Spleen (tissue), 7 donors: ENCODE data around the gene DNAJC8.

Experiments
- CTCF ChIP-seq, 11 experiments: fragments of 200-600 bp in 7 of 11; fragments of 450-650 bp in 4 of 11; sonication (generic) in 4 of 11; IDR thresholded peaks in 8 of 11; conservative IDR thresholded peaks in 3 of 11; 1 replicate in 7 of 11; 2 replicates in 4 of 11; pipeline versions ENCODE4 v1.4.0 to v1.8.0; 2016 to 2021; ENCODE audit warnings: antibody characterized with exemption in 11 of 11, inconsistent platforms in 4 of 11, mild to moderate bottlenecking in 1 of 11
- POLR2A ChIP-seq, 3 donors: fragments of 450-650 bp; IDR thresholded peaks; one replicate each; pipeline ENCODE4 v1.5.1; 2017; ENCODE audit warnings: antibody characterized with exemption in 3 of 3, mild to moderate bottlenecking in 1 of 3
- POLR2AphosphoS5 ChIP-seq, 3 donors: sonication (generic); formaldehyde crosslinking; IDR thresholded peaks; one replicate each; pipeline ENCODE4 v1.5.1; 2017; ENCODE audit warnings: antibody characterized with exemption in 3 of 3
- donor health status: DM: no; HTN: no; CAD: no; lungs with moderate emphysema.
- donor health status: DM: no; HTN: no; CAD: no.
- donor health status: DM: no; HTN: no; CAD: no.

GRCh38 chr1:28241638-28242241 lies 8.9 kb upstream of the DNAJC8 start:
- TF ChIP-seq CTCF (IDR thresholded peaks at IDR 0.05 in 8 of 11, conservative IDR thresholded peaks at IDR 0.05 in 3 of 11) = no peak
- no peak for TF ChIP-seq POLR2A (IDR thresholded peaks at IDR 0.05)
- TF ChIP-seq POLR2AphosphoS5 (IDR thresholded peaks at IDR 0.05) = no peak
